Mesenchymal stem cell (in vitro differentiated cells and primary cell): Measurements from ENCODE around the gene DHPS.
"Not testable (repeated sequence)": the region's sequence is repeated elsewhere in the genome, so short reads cannot be mapped to it uniquely, and the experiment has no call there.

Source experiments
- DNase-seq: peaks from one replicate; pipeline ENCODE4 v3.0.0-alpha.2; 2013
- H2AFZ ChIP-seq: one replicate; pipeline ENCODE4 v1.6.1; 2013; ENCODE audit warnings: low read depth, mild to moderate bottlenecking, control low read depth, inconsistent platforms, low read length, moderate library complexity
- H2AK5ac ChIP-seq: 2 replicates; pipeline ENCODE4 v1.6.1; 2013; ENCODE audit warnings: low read length, moderate library complexity, mild to moderate bottlenecking, inconsistent platforms; ENCODE audit not compliant: severe bottlenecking
- H2BK120ac ChIP-seq: one replicate; pipeline ENCODE4 v1.6.1; 2013; ENCODE audit warnings: low read depth, mild to moderate bottlenecking, inconsistent platforms, low read length, moderate library complexity
- H2BK12ac ChIP-seq, 2 experiments: one replicate each; pipeline ENCODE4 v1.6.1; 2013; ENCODE audit warnings: inconsistent platforms in 2 of 2, low read length in 2 of 2, mild to moderate bottlenecking in 2 of 2, moderate library complexity in 2 of 2, control low read depth in 1 of 2
- H2BK15ac ChIP-seq: one replicate; pipeline ENCODE4 v1.6.1; 2013; ENCODE audit warnings: mild to moderate bottlenecking, low read depth, inconsistent platforms; ENCODE audit not compliant: poor library complexity, severe bottlenecking
- H2BK5ac ChIP-seq: 2 replicates; pipeline ENCODE4 v1.6.1; 2013; ENCODE audit warnings: low read depth, mild to moderate bottlenecking, low read length, control low read depth, inconsistent platforms; ENCODE audit not compliant: poor library complexity, severe bottlenecking
- H3K14ac ChIP-seq, 2 experiments: one replicate each; pipeline ENCODE4 v1.6.1; 2013; ENCODE audit warnings: inconsistent platforms in 2 of 2, low read length in 2 of 2, control low read depth in 1 of 2, mild to moderate bottlenecking in 1 of 2, moderate library complexity in 1 of 2
- H3K18ac ChIP-seq, 2 experiments: one replicate each; pipeline ENCODE4 v1.6.1; 2013; ENCODE audit warnings: inconsistent platforms in 2 of 2, low read length in 2 of 2, control low read depth in 1 of 2, low read depth in 1 of 2, mild to moderate bottlenecking in 1 of 2
- H3K23ac ChIP-seq, 2 experiments: one replicate each; pipeline ENCODE4 v1.6.1; 2013; ENCODE audit warnings: inconsistent platforms in 2 of 2, low read length in 2 of 2, mild to moderate bottlenecking in 2 of 2, moderate library complexity in 2 of 2, control low read depth in 1 of 2
- H3K27ac ChIP-seq: 2 replicates; pipeline ENCODE4 v1.5.1; 2013; ENCODE audit warnings: mild to moderate bottlenecking, moderate library complexity, low read length, control low read depth, inconsistent platforms; ENCODE audit not compliant: poor library complexity, severe bottlenecking
- H3K27me3 ChIP-seq, 2 experiments: 2 replicates each; pipeline versions ENCODE4 v1.6.1 to v1.7.0; 2013; ENCODE audit warnings: low read length in 2 of 2, mild to moderate bottlenecking in 2 of 2, moderate library complexity in 2 of 2, control low read depth in 1 of 2, inconsistent platforms in 1 of 2; ENCODE audit not compliant: control insufficient read depth in 1 of 2, insufficient read depth in 1 of 2
- H3K36me3 ChIP-seq, 2 experiments: 2 replicates each; pipeline versions ENCODE4 v1.6.1 to v1.7.0; 2013; ENCODE audit warnings: low read length in 2 of 2, control low read depth in 1 of 2, inconsistent platforms in 1 of 2, low read depth in 1 of 2, mild to moderate bottlenecking in 1 of 2; ENCODE audit not compliant: insufficient read depth in 2 of 2, control insufficient read depth in 1 of 2
- H3K4ac ChIP-seq, 2 experiments: one replicate each; pipeline ENCODE4 v1.6.1; 2013; ENCODE audit warnings: inconsistent platforms in 2 of 2, low read length in 2 of 2, mild to moderate bottlenecking in 2 of 2, moderate library complexity in 2 of 2, control low read depth in 1 of 2, low read depth in 1 of 2
- H3K4me1 ChIP-seq: 2 replicates; pipeline ENCODE4 v1.6.1; 2013; ENCODE audit warnings: low read depth, low read length, control low read depth; ENCODE audit not compliant: control insufficient read depth, insufficient read depth
- H3K4me2 ChIP-seq: 2 replicates; pipeline ENCODE4 v1.6.1; 2013; ENCODE audit warnings: low read length, mild to moderate bottlenecking, inconsistent platforms; ENCODE audit not compliant: poor library complexity, severe bottlenecking
- H3K4me3 ChIP-seq, 2 experiments: 2 replicates each; pipeline versions ENCODE4 v1.5.1 to v1.7.0; 2013; ENCODE audit warnings: low read length in 2 of 2, mild to moderate bottlenecking in 2 of 2, control low read depth in 1 of 2, low read depth in 1 of 2; ENCODE audit not compliant: insufficient read depth in 1 of 2
- H3K79me1 ChIP-seq: replicated peaks from 2 replicates; pipeline ENCODE4 v1.6.1; 2013; ENCODE audit warnings: mild to moderate bottlenecking, control low read depth, low read length, inconsistent platforms; ENCODE audit not compliant: poor library complexity, severe bottlenecking
- H3K9ac ChIP-seq: 2 replicates; pipeline ENCODE4 v1.7.0; 2013; ENCODE audit warnings: mild to moderate bottlenecking, low read length, moderate library complexity
- H3K9me3 ChIP-seq: 2 replicates; pipeline ENCODE4 v1.7.0; 2013; ENCODE audit warnings: mild to moderate bottlenecking, low read length; ENCODE audit not compliant: control insufficient read depth
- H4K8ac ChIP-seq: one replicate; pipeline ENCODE4 v1.6.1; 2013; ENCODE audit warnings: inconsistent platforms, mild to moderate bottlenecking, low read length, moderate library complexity
- H4K91ac ChIP-seq: one replicate; pipeline ENCODE4 v1.6.1; 2013; ENCODE audit warnings: mild to moderate bottlenecking, low read length, inconsistent platforms
- WGBS: methylation state at CpG from one replicate; pipeline ENCODE4 v1.1.7; 2013; ENCODE audit warnings: mixed read lengths; 5-methylcytosine and 5-hydroxymethylcytosine counted together

Gene DHPS

GRCh38 chr19:12720296-12720695 is 38.6 kb upstream of the DHPS start:
- no peak overlapping the region for H2BK120ac ChIP-seq
- H3K14ac ChIP-seq: no peak overlapping the region
- H3K9ac ChIP-seq: peak overlapping the region; percentile 91
- peaks cover 32 to 39% of the 10 kb centered on the region in 2 experiments for H3K36me3 ChIP-seq
- DNase-seq: no peak
- no peaks in the 10 kb centered on the region for H3K9me3 ChIP-seq
- H3K4me1 ChIP-seq: peaks cover 16% of the 10 kb centered on the region
- peak overlapping the region; percentile 33 for H2AK5ac ChIP-seq
- peak overlapping the region; percentile 45 for H3K4me2 ChIP-seq
- H2BK15ac ChIP-seq: no peak overlapping the region
- H3K79me1 ChIP-seq: peaks cover 13% of the 10 kb centered on the region
- 99% methylated on average over 9 of the region's 10 CpGs for WGBS
- no peak overlapping the region for H2BK12ac ChIP-seq
- H4K8ac ChIP-seq: no peak overlapping the region
- peak overlapping the region in 1 of 2 experiments; percentile 24 for H3K4ac ChIP-seq
- no peak overlapping the region for H2BK5ac ChIP-seq
- H3K27ac ChIP-seq: peak overlapping the region; percentile 68
- H4K91ac ChIP-seq: no peak overlapping the region
- H3K18ac ChIP-seq: no peak overlapping the region
- no peaks in the 10 kb centered on the region for H3K27me3 ChIP-seq
- H3K23ac ChIP-seq: peak overlapping the region in 1 of 2 experiments; percentile 43
- peak overlapping the region in 1 of 2 experiments; percentile 95 for H3K4me3 ChIP-seq
- H2AFZ ChIP-seq: no peak overlapping the region

- no peak overlapping the region for H2AFZ ChIP-seq
- H2BK15ac ChIP-seq: no peak overlapping the region
- H3K4me1 ChIP-seq: peaks cover 15% of the 10 kb centered on the region
- no peak overlapping the region for H3K27ac ChIP-seq
- H3K4me2 ChIP-seq: no peak overlapping the region
- no peak overlapping the region for H3K23ac ChIP-seq
- H2AK5ac ChIP-seq: no peak overlapping the region
- H3K27me3 ChIP-seq: no peaks in the 10 kb centered on the region
- no peak overlapping the region for H3K9ac ChIP-seq
- H2BK5ac ChIP-seq: no peak overlapping the region
- peaks cover 71 to 77% of the 10 kb centered on the region in 2 experiments for H3K36me3 ChIP-seq
- no peak overlapping the region for H2BK120ac ChIP-seq
- no peak for DNase-seq
- H2BK12ac ChIP-seq: no peak overlapping the region
- no peaks in the 10 kb centered on the region for H3K9me3 ChIP-seq
- no peak overlapping the region for H4K91ac ChIP-seq
- no peak overlapping the region for H3K14ac ChIP-seq
- no peak overlapping the region for H3K18ac ChIP-seq
- H3K4me3 ChIP-seq: no peak overlapping the region
- H3K79me1 ChIP-seq: peaks cover 23% of the 10 kb centered on the region
- 93% methylated on average over 3 of the region's 3 CpGs for WGBS
- no peak overlapping the region for H3K4ac ChIP-seq
- no peak overlapping the region for H4K8ac ChIP-seq
Measured at GRCh38 chr19:12715929-12716328, 34.2 kb upstream of the DHPS start.

- no peak overlapping the region for H3K4me3 ChIP-seq
- no peak for DNase-seq
- H3K4me2 ChIP-seq: no peak overlapping the region
- H2BK12ac ChIP-seq: no peak overlapping the region
- WGBS: over 99% methylated on average over 15 of the region's 15 CpGs
- H3K9me3 ChIP-seq: no peaks in the 10 kb centered on the region
- no peak overlapping the region for H3K4ac ChIP-seq
- no peak overlapping the region for H3K14ac ChIP-seq
- H2AFZ ChIP-seq: no peak overlapping the region
- H3K18ac ChIP-seq: no peak overlapping the region
- no peak overlapping the region for H3K23ac ChIP-seq
- peaks cover 77 to 82% of the 10 kb centered on the region in 2 experiments for H3K36me3 ChIP-seq
- no peak overlapping the region for H4K8ac ChIP-seq
- no peak overlapping the region for H3K9ac ChIP-seq
- H2AK5ac ChIP-seq: no peak overlapping the region
- peaks cover 29% of the 10 kb centered on the region for H3K79me1 ChIP-seq
- no peak overlapping the region for H3K27ac ChIP-seq
- H2BK120ac ChIP-seq: no peak overlapping the region
- no peak overlapping the region for H2BK5ac ChIP-seq
- no peaks in the 10 kb centered on the region for H3K27me3 ChIP-seq
- H2BK15ac ChIP-seq: no peak overlapping the region
- H3K4me1 ChIP-seq: peaks cover 8% of the 10 kb centered on the region
- no peak overlapping the region for H4K91ac ChIP-seq
Measured at GRCh38 chr19:12715102-12715501, 33.4 kb upstream of the DHPS start.

- 90% methylated on average over 7 of the region's 9 CpGs for WGBS
- H4K8ac ChIP-seq, H3K14ac ChIP-seq, H4K91ac ChIP-seq, H3K4me1 ChIP-seq, H2AK5ac ChIP-seq, H3K4me3 ChIP-seq, H2AFZ ChIP-seq, H3K9me3 ChIP-seq, DNase-seq, H3K4me2 ChIP-seq, H3K27ac ChIP-seq, H2BK5ac ChIP-seq, H2BK15ac ChIP-seq, H3K9ac ChIP-seq, H2BK12ac ChIP-seq, H3K23ac ChIP-seq, H3K4ac ChIP-seq, H2BK120ac ChIP-seq, H3K18ac ChIP-seq, H3K27me3 ChIP-seq: not testable (repeated sequence)
- peaks cover 83 to 84% of the 10 kb centered on the region in 2 experiments for H3K36me3 ChIP-seq
- peaks cover 34% of the 10 kb centered on the region for H3K79me1 ChIP-seq
Measured at GRCh38 chr19:12713304-12713703, 31.6 kb upstream of the DHPS start.
